Fibroblast of lung (primary cell): ENCODE measurements around the gene HDAC10. TPM values are rescaled to one million over a fixed set of nuclear protein-coding genes. Genes with fewer than 3 reads are reported as not detected.

Source experiments
- DNase-seq, 2 donors: peaks; one replicate each; pipeline versions ENCODE4 v3.0.0 to v3.0.0-alpha.2; 2010; ENCODE audit warnings: low read depth in 2 of 2
- H2AFZ ChIP-seq: 2 replicates; pipeline ENCODE4 v1.5.1; 2012; ENCODE audit warnings: low read length, control low read depth, inconsistent platforms
- H3K27ac ChIP-seq: 2 replicates; pipeline ENCODE4 v1.5.1; 2011; ENCODE audit warnings: low read length, control low read depth; ENCODE audit not compliant: insufficient read depth
- H3K27me3 ChIP-seq: 2 replicates; pipeline ENCODE4 v1.5.1; 2011; ENCODE audit warnings: mild to moderate bottlenecking, low read length; ENCODE audit not compliant: control insufficient read depth, insufficient read depth
- H3K36me3 ChIP-seq: 2 replicates; pipeline ENCODE4 v1.5.1; 2011; ENCODE audit warnings: low read length; ENCODE audit not compliant: control insufficient read depth, insufficient read depth
- H3K4me1 ChIP-seq: 2 replicates; pipeline ENCODE4 v1.5.1; 2011; ENCODE audit warnings: low read length; ENCODE audit not compliant: control insufficient read depth, insufficient read depth; ENCODE audit errors: extremely low read depth
- H3K4me2 ChIP-seq: 2 replicates; pipeline ENCODE4 v1.5.1; 2011; ENCODE audit warnings: low read length, control low read depth; ENCODE audit not compliant: insufficient read depth; ENCODE audit errors: extremely low read depth
- H3K4me3 ChIP-seq, 4 experiments: fragments of 200-600 bp in 1 of 4; sonication (generic) in 1 of 4; replicated peaks in 1 of 4; 2 replicates each; pipeline ENCODE4 v1.5.1; 2011 to 2016; ENCODE audit warnings: low read length in 4 of 4, low read depth in 3 of 4, mild to moderate bottlenecking in 3 of 4, control low read depth in 2 of 4, inconsistent platforms in 1 of 4, mixed read lengths in 1 of 4; ENCODE audit not compliant: insufficient read depth in 1 of 4; ENCODE audit errors: control extremely low read depth in 1 of 4
- H3K79me2 ChIP-seq: 2 replicates; pipeline ENCODE4 v1.5.1; 2012; ENCODE audit warnings: mild to moderate bottlenecking, low read length, inconsistent platforms; ENCODE audit not compliant: control insufficient read depth, insufficient read depth
- H3K9ac ChIP-seq: 2 replicates; pipeline ENCODE4 v1.5.1; 2011; ENCODE audit warnings: mild to moderate bottlenecking, low read length, control low read depth; ENCODE audit not compliant: insufficient read depth
- H3K9me3 ChIP-seq: 2 replicates; pipeline ENCODE4 v1.5.1; 2012; ENCODE audit warnings: low read depth, low read length; ENCODE audit not compliant: control insufficient read depth, insufficient read depth
- H4K20me1 ChIP-seq: 2 replicates; pipeline ENCODE4 v1.5.1; 2011; ENCODE audit warnings: low read length; ENCODE audit not compliant: control insufficient read depth, insufficient read depth; ENCODE audit errors: extremely low read depth
- CTCF ChIP-seq, 2 donors: IDR thresholded peaks in 1 of 2; conservative IDR thresholded peaks in 1 of 2; 1 replicate in 1 of 2; 2 replicates in 1 of 2; pipeline ENCODE4 v1.5.1; 2011 to 2012; ENCODE audit warnings: low read length in 2 of 2, control low read depth in 1 of 2, inconsistent platforms in 1 of 2, low read depth in 1 of 2, mild to moderate bottlenecking in 1 of 2
- EZH2 ChIP-seq: IDR thresholded peaks from 2 replicates; pipeline ENCODE4 v1.5.1; 2012; ENCODE audit warnings: low read length, control low read depth, mild to moderate bottlenecking; ENCODE audit errors: missing control alignments
- polyA plus RNA-seq, 2 donors: library from polyadenylated mRNA; depleted of rRNA in 1 of 2; stranded (reverse) in 1 of 2; unstranded in 1 of 2; fragments of >200 nt; gene quantifications; 2 replicates each; pipeline ENCODE4 v1.2.1, GENCODE V29; 2011 to 2012; ENCODE audit warnings: missing spikeins in 1 of 2
- total RNA-seq: library from RNA; depleted of rRNA; stranded (reverse); fragments of >200 nt; gene quantifications from 2 replicates; pipeline ENCODE4 v1.2.1, GENCODE V29; 2014

Gene HDAC10
- total and polyA plus RNA-seq, 2 donors (not counting 1 experiment from before 2014, with no cell fraction given), result 5.1 to 27.6 TPM

- no peaks in the 10 kb centered on the region for H3K27me3 ChIP-seq
- H3K9ac ChIP-seq, result no peak overlapping the region
- H3K27ac ChIP-seq, result no peak overlapping the region
- H2AFZ ChIP-seq, result no peak overlapping the region
- H3K36me3 ChIP-seq, result peaks cover 73% of the 10 kb centered on the region
- H4K20me1 ChIP-seq, result no peaks in the 10 kb centered on the region
- peaks cover 5% of the 10 kb centered on the region for H3K4me1 ChIP-seq
- H3K79me2 ChIP-seq, result peaks cover 43% of the 10 kb centered on the region
- H3K4me2 ChIP-seq, result no peak overlapping the region
- DNase-seq, result no peak
- no peak overlapping the region for H3K4me3 ChIP-seq
- TF ChIP-seq EZH2 (no peak), CTCF (conservative IDR thresholded peaks at IDR 0.05 in 1 of 2, IDR thresholded peaks at IDR 0.05 in 1 of 2; ENCODE audit: low read depth in 1 of 2, low read length in 2 of 2) (no peak)
- no peaks in the 10 kb centered on the region for H3K9me3 ChIP-seq
Observed at GRCh38 chr22:50286275-50286674, 35.2 kb upstream of the HDAC10 start.

DNA sequence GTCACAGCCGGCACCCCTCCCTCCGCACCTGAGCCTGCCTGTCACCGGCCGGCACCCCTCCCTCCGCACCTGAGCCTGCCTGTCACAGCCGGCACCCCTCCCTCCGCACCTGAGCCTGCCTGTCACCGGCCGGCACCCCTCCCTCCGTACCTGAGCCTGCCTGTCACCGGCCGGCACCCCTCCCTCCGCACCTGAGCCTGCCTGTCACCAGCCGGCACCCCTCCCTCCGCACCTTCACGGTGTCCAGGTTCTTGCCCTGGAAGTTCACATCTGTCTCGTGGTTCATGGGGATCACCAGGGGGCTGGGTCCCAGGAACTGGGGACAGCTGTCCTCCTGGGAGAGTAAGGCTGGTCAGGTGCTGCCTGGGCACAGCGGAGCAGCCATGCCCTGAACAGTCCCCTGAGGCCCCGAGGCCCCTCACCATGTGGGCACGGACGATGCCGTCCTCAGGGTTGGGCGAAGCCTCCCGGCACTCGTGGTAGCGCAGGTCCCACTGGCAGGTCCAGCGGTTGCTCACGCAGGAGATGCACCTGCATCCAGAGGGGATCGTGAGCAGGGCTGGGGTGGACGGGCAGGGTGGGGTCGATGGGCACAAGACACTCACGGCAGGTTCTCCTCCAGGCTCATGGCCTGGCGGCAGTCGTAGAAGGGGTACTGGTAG, 34.6 kb upstream of the HDAC10 start:
- Histone ChIP-seq H2AFZ (no peak overlapping the region), H3K27me3 (no peaks in the 10 kb centered on the region), H3K36me3 (peaks cover 74% of the 10 kb centered on the region), H3K9me3 (no peaks in the 10 kb centered on the region), H3K4me2 (no peak overlapping the region), H3K4me1 (peaks cover 5% of the 10 kb centered on the region), H3K9ac (no peak overlapping the region), H3K79me2 (peaks cover 37% of the 10 kb centered on the region), H3K27ac (no peak overlapping the region), H3K4me3 (no peak overlapping the region), H4K20me1 (no peaks in the 10 kb centered on the region)
- DNase-seq, result no peak
- TF ChIP-seq CTCF (conservative IDR thresholded peaks at IDR 0.05 in 1 of 2, IDR thresholded peaks at IDR 0.05 in 1 of 2; ENCODE audit: low read depth in 1 of 2, low read length in 2 of 2) (no peak), EZH2 (no peak)

DNA sequence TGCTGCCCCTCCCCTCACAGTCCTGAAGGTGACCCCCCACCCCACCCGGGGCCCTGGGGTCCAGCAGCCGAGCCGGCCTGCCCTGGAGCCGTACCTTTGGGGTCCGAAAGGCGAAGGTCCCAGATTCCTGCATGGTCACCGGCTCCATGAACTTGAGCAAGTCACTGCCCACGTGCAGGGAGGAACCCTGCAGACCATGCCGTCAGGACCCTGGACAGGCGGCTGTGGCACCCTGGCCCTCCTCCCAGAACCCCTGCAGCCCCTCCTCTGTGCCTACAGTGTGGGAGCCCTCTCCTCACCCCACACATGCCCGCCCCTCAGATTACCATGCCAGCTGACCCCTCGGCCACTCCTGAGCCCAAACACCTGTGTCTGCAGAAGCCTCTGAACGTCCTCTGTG, 33.4 kb upstream of the HDAC10 start:
- TF ChIP-seq CTCF (conservative IDR thresholded peaks at IDR 0.05 in 1 of 2, IDR thresholded peaks at IDR 0.05 in 1 of 2; ENCODE audit: low read depth in 1 of 2, low read length in 2 of 2) (no peak), EZH2 (no peak)
- no peaks in the 10 kb centered on the region for H3K27me3 ChIP-seq
- no peaks in the 10 kb centered on the region for H3K9me3 ChIP-seq
- H3K9ac ChIP-seq, result no peak overlapping the region
- H3K4me2 ChIP-seq, result no peak overlapping the region
- peaks cover 75% of the 10 kb centered on the region for H3K36me3 ChIP-seq
- H3K4me1 ChIP-seq, result peaks cover 5% of the 10 kb centered on the region
- no peak overlapping the region for H2AFZ ChIP-seq
- no peaks in the 10 kb centered on the region for H4K20me1 ChIP-seq
- H3K4me3 ChIP-seq, result no peak overlapping the region
- no peak for DNase-seq
- no peak overlapping the region for H3K27ac ChIP-seq
- H3K79me2 ChIP-seq, result peaks cover 25% of the 10 kb centered on the region
